Gastroesophageal sphincter (tissue), 3 donors: ENCODE measurements around the gene SLCO3A1.

Experiments used
- CTCF ChIP-seq, 4 experiments: fragments of 200-600 bp in 2 of 4; fragments of 450-650 bp in 2 of 4; sonication (generic) in 1 of 4; IDR thresholded peaks; one replicate each; pipeline ENCODE4 v1.5.1; 2017 to 2019; ENCODE audit warnings: antibody characterized with exemption in 4 of 4, mild to moderate bottlenecking in 2 of 4, moderate library complexity in 2 of 4
- EP300 ChIP-seq: sonication (generic); formaldehyde crosslinking; IDR thresholded peaks from one replicate; pipeline ENCODE4 v1.6.1; 2017; ENCODE audit warnings: antibody characterized with exemption, mild to moderate bottlenecking
- POLR2A ChIP-seq, 2 donors: fragments of 450-650 bp; IDR thresholded peaks; one replicate each; pipeline ENCODE4 v1.6.1; 2017; ENCODE audit warnings: antibody characterized with exemption in 2 of 2, mild to moderate bottlenecking in 2 of 2, moderate library complexity in 1 of 2

GRCh38 chr15:91870876-91871537 is 17.5 kb downstream of the SLCO3A1 start:
- no peak for TF ChIP-seq CTCF (IDR thresholded peaks at IDR 0.05)
- no peak for TF ChIP-seq POLR2A (IDR thresholded peaks at IDR 0.05)
- no peak for TF ChIP-seq EP300
